NCI-H128 (cell line): ENCODE measurements around the gene NTNG1.
"Not testable (repeated sequence)": the region's sequence is repeated elsewhere in the genome, so short reads cannot be mapped to it uniquely, and the experiment has no call there.

Experiments used
- DNase-seq: peaks from one replicate; lab custom pipeline; 2025; ENCODE audit not compliant: unreplicated experiment; lab: John Stamatoyannopoulos, UW

NTNG1 gene

DNA sequence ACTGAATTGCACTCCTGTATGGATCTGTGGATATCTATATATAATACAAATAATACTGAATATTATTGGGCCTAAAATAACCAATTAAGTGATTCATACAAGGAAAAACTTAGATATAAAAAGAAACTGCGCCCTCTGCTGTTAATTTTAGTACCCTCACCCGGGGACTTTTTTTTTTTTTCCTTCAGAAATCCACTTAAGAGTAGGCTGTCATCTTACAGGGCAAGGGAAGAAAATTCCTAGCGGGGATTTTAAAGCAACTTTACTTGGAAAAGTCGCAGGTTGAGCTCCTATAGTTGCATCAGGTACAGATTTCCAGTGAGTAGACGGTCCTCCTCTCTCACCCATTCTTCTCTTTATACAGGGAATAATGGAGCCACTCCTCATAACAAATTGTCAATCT lies 1.3 kb downstream of the NTNG1 start:
- DNase-seq = peak; percentile 27

DNA sequence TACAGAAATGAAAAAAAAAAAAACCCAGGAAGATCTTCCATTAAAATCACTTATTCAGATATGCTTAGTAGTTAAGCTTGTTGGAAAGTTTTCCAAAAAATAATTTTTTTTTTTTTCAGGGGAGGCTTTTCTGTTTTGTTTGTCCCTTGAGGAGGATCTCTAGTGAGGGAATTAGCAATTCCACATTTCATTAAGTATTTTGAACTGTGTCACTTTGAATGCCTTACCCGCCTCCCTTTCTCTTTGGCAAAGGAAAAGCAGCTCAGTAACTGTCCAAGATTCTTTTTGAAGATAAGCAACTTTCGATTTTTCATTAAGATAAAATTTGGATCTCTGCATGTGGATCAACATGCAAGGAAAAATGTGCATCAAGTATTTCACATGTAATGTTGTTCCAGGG lies 1.8 kb downstream of the NTNG1 start:
- DNase-seq = no peak

DNA sequence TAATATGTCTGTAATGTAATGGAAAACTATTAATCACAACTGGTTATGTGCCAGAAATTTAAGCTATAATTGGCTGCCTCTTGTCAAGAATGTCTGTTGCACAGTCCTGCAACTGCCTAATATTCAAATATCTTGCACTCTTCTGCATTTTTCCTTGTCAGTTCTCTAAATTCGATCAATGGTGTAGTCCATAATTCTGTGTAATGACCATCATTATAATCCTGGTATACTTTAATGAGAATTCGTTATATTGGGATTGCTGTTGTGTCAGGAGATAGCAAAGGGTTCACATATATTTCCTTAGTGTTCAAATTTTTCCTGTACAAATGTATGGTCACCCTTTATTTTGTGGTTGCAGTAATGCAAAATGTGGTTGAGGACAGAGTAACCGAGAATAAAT lies 4.8 kb downstream of the NTNG1 start:
- no peak for DNase-seq

DNA sequence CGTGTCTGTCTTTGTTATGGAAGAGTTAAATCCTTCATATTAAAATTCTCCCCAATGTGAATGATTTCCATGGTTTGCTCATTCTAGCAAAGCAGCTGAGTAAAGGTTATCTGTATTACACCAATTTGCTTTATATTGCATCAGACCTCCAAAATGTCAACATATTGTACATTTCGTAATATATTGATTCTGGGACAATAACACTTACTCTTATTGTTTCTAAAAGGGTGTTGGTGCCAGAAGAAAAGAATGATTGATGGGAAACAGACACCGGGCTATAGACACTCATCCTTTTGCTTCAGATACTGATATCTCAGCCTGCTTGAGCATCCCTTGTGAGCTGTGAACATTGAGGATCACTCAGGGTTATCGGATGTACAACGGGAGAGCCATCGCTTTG lies 7.0 kb downstream of the NTNG1 start:
- no peak for DNase-seq

DNA sequence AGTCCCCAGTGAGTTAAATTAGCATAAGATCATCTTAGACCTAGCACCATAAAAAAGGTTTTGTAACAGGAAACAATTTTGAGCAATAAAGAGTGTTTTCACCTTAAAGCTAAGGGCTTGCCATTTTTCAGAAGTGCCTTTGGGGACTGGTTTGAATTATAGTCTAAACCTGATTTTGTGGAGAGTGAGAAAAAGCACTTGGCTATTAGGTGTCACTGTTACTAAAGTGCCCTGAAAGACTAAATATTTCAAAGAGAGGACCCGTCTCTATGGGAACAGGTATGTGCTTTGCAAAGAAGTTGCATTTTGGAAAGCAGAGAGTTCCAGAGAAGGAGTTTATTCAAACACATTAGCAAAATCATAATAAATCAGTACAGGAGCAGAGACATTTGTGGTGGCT lies 9.1 kb downstream of the NTNG1 start:
- DNase-seq = no peak

DNA sequence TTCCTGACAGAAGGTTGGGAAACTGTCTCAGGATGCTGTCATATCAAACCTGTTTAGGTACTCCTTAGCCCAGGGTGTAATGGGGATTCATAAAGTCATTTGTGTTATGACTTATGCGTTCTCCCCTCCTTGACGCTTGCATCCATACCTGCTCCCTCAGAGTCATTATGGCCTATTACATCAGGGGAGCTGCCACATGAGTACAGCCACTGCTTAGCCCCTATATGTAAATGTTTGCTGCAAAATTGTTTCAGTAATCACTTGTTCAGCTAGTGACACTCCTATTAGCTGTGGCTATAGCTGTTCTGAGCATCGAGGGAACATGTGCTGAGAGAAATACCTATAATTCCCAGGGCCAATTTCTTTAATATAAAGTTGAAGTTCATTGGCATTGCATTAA lies 10.5 kb downstream of the NTNG1 start:
- no peak for DNase-seq

DNA sequence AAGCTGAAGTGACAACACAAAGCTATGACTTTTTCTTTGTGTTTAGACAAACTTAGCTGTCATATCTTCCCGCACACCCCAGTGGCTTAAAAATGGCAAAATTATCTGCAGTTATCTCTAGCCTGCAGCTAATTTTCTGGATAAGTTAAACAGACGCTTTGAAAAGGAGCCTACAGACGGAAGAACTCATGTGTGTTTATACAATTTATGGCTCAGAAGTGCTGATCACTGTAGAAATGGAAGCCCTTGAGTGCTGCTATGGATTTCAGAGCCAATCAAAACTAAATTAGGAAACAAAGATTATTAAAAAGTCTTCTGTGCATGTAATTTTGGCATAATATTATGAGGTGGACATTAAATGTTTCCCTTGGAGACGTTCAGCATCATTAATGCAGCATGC lies 11.6 kb downstream of the NTNG1 start:
- DNase-seq = no peak

DNA sequence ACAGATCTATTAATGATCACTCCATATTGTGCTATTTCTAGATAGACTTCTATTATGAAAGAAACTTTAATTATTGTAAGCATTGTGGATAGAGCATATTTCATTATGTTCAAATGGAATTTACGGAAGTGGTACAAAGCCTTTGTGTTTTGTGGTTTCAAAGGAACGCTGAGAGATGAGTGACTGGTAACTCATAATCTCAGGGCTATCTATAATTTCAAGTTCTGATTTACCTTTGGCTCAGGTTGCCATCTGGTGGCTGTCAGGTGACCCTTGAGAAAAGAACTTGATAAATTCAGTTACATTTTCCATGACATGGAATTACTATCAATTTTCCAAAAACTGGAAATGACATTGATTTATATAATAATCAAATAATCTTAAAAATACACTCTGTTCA lies 12.2 kb downstream of the NTNG1 start:
- DNase-seq = no peak

DNA sequence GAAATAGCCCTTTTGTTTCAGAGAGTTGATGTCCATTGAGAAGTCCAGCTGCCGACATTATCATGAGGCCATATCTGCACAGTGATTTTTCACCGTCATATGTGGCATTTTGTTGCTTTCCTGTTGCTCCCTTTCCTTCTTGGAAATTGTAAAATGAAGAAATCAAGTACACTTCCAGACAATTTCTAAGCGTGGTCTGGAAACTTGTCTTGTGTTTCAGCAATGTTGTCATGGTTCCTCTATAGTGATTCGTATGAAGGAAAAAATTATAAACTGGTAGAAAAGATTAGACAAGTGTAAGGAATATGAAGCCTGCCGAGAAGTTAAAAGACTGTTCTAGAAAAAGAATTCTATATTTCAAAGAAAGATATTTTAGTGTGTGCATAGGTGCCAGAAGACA lies 17.7 kb downstream of the NTNG1 start:
- DNase-seq = no peak

DNA sequence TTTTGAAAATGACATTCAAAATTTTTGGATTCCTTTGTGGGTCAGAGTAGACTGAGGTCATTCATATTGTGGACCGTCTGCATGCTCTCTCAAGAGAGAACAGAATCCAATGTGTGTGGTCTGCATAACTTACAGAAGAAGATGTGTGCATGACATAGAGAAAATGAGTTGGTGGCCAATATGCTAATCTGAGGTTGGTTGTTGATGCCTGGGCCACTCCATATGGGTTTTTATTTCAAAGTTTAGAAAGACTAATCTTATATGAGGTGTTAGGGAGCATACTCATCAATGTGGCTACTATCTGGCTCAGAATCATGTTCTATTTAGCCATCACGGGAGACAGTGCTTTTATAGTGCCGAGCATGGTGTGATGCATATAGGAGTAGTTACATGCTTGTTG lies 18.2 kb downstream of the NTNG1 start:
- no peak for DNase-seq

DNA sequence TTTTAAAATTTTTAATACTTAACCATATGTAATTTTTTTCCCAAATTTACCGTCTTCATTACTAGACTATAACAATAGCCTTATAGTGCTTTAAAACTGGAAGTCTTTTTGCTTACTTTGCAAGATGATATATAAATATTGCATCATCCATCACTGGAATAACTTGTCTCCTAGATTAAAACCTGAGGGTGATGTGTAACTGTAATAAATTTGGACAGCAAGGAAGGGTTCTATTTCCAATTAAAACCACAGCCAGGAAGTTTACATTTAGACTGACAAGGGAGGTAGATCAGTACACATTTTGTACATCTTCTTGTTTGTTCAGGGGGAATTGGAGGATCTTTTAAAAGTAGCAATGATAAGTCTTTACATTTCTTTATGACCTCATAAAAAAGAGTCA lies 21.9 kb downstream of the NTNG1 start:
- no peak for DNase-seq

DNA sequence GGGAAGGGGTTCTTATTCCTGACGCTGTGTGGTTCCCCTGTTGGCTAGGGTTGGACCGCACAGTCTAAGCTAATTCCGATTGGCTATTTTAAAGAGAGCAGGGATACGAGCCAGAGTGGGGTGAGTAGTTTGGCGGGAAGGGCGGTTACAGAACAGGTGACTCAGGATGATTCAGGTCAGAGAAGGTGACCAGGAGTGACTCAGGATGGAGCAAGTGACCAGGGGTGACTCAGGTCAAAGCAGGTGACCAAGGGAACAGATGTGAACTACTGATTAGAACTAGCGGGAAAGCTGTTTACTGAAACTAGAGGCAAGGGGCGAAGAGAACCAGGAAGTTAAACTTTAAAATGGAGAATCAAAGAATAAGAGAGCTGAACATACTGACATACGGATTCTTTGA lies 24.1 kb downstream of the NTNG1 start:
- not testable (repeated sequence) for DNase-seq

DNA sequence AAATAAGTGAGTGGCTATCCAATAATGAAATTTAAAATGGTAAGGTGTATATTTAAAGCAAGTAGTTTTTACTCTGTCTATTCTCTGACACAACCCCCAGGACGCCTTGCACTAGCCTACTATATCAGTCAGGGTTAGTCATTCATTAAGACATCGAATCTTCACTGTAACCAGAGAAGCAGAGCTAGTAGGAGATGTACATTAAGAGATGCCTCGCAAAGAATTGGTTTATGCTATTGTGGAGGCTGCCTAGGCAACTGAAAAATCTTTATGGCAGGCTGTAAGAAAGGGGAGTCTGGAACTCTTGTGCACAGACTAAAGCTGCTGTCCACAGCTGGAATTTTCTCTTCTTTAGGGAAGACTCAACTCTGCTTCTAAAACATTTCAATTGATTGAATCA lies 28.8 kb downstream of the NTNG1 start:
- no peak for DNase-seq

DNA sequence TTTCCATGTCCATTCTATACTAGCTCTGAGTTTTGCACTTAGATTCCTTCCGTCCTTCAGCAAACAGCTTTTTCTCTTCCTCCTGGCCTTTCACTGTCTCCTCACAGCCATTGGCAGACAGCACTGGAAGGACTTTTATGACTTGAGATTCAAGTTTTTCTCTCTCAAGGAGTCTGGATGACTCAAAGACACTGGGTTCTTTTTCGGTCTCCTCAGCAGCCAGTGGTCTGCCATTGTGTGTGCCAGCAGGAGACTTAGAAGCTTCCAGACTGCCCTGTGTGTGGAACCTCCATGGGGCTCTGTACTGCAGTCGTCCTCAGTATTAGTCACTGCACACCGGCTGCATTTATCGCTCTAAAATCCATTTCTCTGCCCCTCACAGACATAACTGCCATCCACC lies 30.5 kb downstream of the NTNG1 start:
- DNase-seq = no peak

DNA sequence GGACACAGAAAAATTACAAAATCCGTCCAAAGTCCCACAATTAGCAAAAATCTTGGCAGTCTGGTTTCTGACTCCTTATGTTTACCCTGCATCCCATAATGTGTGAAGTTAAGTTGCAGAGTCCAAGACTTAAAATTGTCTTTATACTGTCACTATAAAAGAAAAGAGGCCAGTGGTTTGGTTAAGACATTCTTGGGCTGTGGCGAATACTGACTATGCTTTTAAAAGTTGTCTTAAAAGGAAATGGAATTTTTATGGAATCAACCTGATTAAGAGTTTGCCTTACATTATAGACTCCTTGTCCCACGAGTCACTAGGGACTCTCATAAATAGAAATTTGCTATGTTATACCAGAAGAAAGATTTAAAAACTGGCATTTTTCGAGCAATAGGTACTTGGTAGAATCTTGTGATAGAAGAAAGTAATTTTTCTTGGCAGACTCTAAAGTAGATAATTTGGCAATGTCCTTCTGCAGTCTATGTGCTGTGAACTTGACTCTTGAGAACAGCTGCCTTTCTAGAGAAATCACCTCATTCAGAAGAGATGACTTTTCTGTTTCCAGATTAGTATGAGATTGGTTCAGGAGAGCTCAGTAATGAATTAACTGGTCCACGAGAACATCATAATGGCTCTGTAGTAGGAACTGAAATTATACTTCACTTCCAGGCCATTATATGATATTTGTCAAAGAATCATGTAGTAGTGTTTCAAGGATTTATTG lies 31.8 kb downstream of the NTNG1 start:
- DNase-seq = no peak

DNA sequence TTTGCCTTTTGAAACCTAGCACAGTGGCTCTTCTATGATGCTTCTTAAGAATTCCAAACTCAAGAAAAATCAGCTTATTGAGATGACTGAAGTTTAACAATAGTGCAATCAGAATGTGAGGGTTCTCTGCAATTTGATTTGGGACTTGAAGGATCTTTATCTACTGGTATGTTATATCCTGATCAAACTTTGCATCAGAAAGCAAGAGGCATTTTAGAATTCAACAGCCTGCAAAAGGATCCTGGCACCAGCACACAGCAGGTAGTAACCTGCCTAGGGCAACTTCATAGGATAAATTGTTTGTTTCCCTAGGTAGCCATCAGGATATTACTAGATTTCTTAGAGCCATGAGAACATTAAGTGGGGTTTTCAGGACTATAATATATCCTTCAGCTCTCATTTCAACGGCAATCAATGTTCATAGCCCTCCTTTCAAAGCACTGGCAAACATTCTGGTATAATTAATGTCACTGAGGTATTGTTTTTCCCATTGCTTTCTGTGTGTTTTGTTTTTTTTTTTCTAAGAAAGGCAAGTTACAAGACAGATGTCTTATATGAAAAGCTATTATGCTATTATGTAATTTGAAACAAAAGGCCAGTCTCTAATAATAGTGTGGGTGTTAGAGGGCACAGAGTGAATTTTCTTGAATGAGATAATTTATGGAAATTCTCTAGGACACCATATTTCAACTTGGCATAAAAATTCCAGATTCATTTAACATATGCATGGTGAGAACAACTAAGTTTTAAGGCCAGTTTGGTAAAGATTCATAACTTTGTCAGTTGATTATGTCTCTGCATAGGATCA lies 34.5 kb downstream of the NTNG1 start:
- peak; percentile 25 for DNase-seq

DNA sequence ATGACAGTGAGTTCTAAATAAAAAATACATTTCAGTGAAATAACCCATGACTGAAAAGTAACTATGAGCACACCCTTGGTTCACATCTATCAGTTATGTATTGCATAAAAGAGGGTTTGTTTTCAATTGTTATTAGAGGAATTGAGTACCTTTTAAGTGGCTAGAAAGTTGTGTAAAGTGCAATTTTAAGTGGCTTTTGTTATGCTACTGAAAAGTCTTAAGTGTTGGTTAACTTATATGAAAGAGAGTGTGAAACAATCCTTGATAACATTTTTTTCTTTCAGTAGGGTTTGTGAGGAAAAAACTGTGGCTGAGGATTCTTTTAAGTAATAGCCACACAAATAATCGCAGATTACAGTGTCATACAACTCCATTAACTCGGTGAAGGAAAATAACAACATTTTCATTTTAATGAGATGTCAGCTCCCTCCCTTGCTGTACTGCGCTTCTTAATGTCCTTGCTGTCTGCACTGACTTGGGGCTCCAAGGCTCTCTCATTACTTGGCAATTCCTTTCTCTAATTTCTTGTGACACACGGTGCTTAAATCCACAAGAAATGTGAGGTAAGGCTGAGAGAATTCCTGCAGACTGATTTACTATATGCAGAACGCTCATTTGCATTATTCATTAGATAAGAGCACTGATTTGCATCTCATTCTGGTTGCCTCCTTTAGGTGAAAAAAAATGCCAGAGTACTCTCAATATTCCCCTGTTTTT lies 40.6 kb downstream of the NTNG1 start:
- DNase-seq = no peak

DNA sequence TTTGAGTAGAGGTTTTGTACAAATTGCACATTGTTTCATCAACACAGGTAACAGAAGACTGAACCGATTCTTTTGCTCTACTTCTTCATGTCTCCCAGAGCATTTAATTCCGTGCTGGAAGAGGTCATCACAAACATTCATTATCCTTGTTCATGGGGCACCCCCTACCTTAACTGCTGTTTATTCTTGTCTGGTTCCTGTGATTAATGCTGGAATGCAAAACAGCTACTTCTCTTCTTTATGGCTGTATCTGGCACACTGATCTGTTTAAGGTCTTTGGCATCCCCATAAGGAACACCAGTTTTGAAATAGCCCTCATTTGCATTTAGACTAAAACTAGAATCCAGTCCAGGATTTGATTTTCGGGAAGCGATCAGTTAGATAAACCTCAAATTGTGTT lies 42.2 kb downstream of the NTNG1 start:
- no peak for DNase-seq

DNA sequence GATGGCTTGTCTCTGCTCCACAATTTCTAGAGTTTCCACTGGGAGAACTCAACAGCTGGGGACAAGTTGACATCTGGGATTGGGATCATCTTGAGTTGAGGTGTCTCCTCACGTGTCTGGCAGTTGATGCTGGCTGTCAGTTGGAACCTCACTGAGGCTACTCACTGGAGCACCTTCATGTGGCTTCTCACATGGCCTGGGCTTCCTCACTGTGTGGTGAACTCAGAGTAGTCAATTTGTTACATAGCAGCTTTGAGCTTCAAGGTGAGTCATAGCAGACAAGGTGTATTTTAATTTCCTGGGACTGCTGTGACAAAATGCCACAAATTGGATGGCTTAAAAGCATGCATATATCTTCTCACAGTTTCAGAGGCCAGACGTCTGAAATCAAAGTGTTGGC lies 44.0 kb downstream of the NTNG1 start:
- DNase-seq = no peak

DNA sequence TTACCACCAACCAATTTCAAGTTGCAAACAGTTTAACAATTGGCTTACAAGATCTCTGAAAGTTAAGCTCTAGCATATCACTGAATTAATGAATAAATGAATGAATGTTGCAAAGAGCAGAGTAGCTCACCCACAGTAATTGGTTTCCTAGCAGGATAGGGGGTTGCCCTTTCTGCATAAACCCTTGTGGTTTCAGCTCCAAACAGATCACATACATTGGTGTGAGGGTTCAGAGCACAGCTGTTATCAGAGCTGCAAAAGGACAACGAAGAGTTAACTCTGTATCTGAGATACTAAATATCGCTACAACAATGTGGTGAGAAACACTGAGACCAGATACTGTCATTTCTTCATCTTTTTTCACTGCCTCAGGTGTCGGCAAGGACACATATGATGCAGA lies 46.6 kb downstream of the NTNG1 start:
- DNase-seq = no peak

DNA sequence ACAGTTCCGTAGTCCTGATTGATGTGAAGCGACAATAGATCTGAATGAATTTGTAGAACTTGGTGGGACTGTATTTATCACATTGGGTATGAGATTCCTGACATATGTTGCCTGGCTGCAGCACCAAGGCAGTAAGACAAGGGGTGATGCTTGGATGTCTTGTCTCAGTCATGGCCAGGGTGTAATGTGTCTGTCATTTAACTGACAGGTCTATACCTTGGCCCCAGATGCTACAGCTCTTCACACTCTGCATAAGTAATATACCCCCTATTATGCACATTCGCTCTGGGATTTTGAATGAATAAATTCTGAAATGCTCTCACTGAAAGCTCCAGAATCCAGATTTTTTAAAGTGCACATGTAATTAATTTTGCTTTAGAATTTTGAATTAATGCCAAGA lies 47.3 kb downstream of the NTNG1 start:
- DNase-seq = no peak

DNA sequence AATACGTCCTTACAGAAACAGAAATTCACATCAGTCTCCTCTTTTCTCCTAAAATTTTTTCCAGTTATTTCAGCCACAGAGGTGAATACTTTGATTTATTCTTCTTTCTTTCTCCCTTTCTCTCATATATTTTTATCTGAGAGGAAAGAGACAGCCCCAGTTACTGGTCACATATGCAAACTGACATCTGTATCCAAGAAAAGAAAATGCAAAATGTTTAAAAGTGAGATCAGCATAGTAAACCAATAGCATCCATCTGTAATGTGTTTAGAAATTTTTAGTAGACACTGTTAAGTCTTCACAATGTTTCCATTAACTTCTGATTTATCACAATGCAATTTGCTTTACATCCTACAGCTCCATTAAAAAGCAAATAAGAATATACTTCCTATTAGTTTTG lies 53.5 kb downstream of the NTNG1 start:
- DNase-seq = no peak
